Iris pigment epithelial cell (primary cell): ENCODE data around the gene ASIC5.
"Not testable (repeated sequence)": the region's sequence is repeated elsewhere in the genome, so short reads cannot be mapped to it uniquely, and the experiment has no call there.

Source experiments
- DNase-seq: peaks from one replicate; pipeline ENCODE4 v3.0.0-alpha.2; 2011; ENCODE audit warnings: low read depth

The ASIC5 gene

GRCh38 chr4:155800685-155801343 lies 65.3 kb downstream of the ASIC5 start:
- no peak for DNase-seq

- DNase-seq = no peak
Observed at GRCh38 chr4:155799794-155800123, 66.3 kb downstream of the ASIC5 start.

- no peak for DNase-seq
Observed at GRCh38 chr4:155799116-155799793, 66.8 kb downstream of the ASIC5 start.

- DNase-seq = not testable (repeated sequence)
Observed at GRCh38 chr4:155797581-155797980, 68.5 kb downstream of the ASIC5 start.

GRCh38 chr4:155795991-155796390 lies 70.1 kb downstream of the ASIC5 start:
- peak; percentile 57 for DNase-seq

GRCh38 chr4:155794589-155795236 lies 71.4 kb downstream of the ASIC5 start:
- no peak for DNase-seq

- no peak for DNase-seq
Observed at GRCh38 chr4:155789982-155790381, 76.1 kb downstream of the ASIC5 start.

- no peak for DNase-seq
Observed at GRCh38 chr4:155789391-155789790, 76.7 kb downstream of the ASIC5 start.

GRCh38 chr4:155787113-155787710 lies 78.9 kb downstream of the ASIC5 start:
- peak; percentile 75 for DNase-seq

GRCh38 chr4:155785828-155786227 lies 80.2 kb downstream of the ASIC5 start:
- DNase-seq = no peak

- no peak for DNase-seq
Observed at GRCh38 chr4:155784637-155785036, 81.4 kb downstream of the ASIC5 start.

GRCh38 chr4:155781249-155781831 lies 84.7 kb downstream of the ASIC5 start:
- no peak for DNase-seq

GRCh38 chr4:155780775-155781174 lies 85.3 kb downstream of the ASIC5 start:
- peak; percentile 65 for DNase-seq
